Endothelial cell of umbilical vein (primary cell): Measurements from ENCODE around the gene DENND2A.

Source experiments
- CTCF ChIP-seq, 2 donors: IDR thresholded peaks; 1 replicate in 1 of 2; 2 replicates in 1 of 2; pipeline ENCODE4 v1.5.1; 2011; ENCODE audit warnings: low read length in 2 of 2, mild to moderate bottlenecking in 2 of 2, moderate library complexity in 2 of 2, control low read depth in 1 of 2, inconsistent platforms in 1 of 2, low read depth in 1 of 2; ENCODE audit not compliant: insufficient read depth in 1 of 2; ENCODE audit errors: extremely low read depth in 1 of 2
- EZH2 ChIP-seq: IDR thresholded peaks from 2 replicates; pipeline ENCODE4 v1.6.1; 2012; ENCODE audit warnings: borderline replicate concordance, low read depth, mild to moderate bottlenecking, moderate library complexity, low read length, inconsistent platforms; ENCODE audit not compliant: severe bottlenecking
- FOS ChIP-seq: IDR thresholded peaks from 2 replicates; pipeline ENCODE4 v1.6.1; 2011; ENCODE audit warnings: mild to moderate bottlenecking, low read length, moderate library complexity, borderline replicate concordance; ENCODE audit not compliant: insufficient read depth
- GATA2 ChIP-seq: IDR thresholded peaks from 2 replicates; pipeline ENCODE4 v1.7.0; 2011; ENCODE audit warnings: low read depth, mild to moderate bottlenecking, moderate library complexity, mixed read lengths, low read length; ENCODE audit not compliant: insufficient read length, insufficient read depth
- JUN ChIP-seq: IDR thresholded peaks from 2 replicates; pipeline ENCODE4 v1.6.1; 2011; ENCODE audit warnings: borderline replicate concordance, low read depth; ENCODE audit not compliant: insufficient read length, insufficient read depth
- MAX ChIP-seq: IDR thresholded peaks from 2 replicates; pipeline ENCODE4 v1.6.1; 2011; ENCODE audit not compliant: insufficient read depth, insufficient read length
- POLR2A ChIP-seq: IDR thresholded peaks from 2 replicates; pipeline ENCODE4 v1.6.1; 2012; ENCODE audit warnings: low read depth, mild to moderate bottlenecking, control low read depth, low read length
- POLR2AphosphoS5 ChIP-seq: IDR thresholded peaks from 2 replicates; pipeline ENCODE4 v1.6.1; 2012; ENCODE audit warnings: low read depth, mild to moderate bottlenecking, control low read depth, low read length, moderate library complexity; ENCODE audit not compliant: insufficient read depth

- TF ChIP-seq CTCF (IDR thresholded peaks at IDR 0.05; ENCODE audit: extremely low read depth in 1 of 2, insufficient read depth in 1 of 2, low read depth in 1 of 2, low read length in 2 of 2) (no peak), EZH2 (no peak), MAX (no peak), POLR2AphosphoS5 (no peak), POLR2A (no peak), GATA2 (no peak), JUN (no peak), FOS (no peak)
Observed at GRCh38 chr7:140537750-140538482, 102.7 kb downstream of the DENND2A start.
